ENCODE data around the gene IL32.
"Not testable (repeated sequence)": the region's sequence is repeated elsewhere in the genome, so short reads cannot be mapped to it uniquely, and the experiment has no call there.

The IL32 gene

DNA sequence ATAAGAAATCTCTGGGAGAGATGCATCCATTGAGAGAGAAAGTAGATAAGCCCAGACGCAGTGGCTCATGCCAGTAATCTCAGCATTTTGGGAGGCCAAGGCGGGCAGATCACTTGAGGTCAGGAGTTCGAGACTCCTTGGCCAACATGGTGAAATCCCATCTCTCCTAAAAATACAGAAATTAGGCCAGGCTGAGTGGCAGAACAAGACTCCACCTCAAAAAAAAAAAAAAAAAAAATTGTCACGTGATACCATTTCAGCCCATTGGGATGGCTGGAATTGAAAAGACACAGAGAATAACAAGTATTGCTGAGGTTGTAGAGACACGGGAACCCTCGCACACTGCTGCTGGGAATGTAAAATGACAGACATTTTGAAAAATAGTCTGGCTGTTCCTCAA lies 2.9 kb upstream of the IL32 start:
- H3K4me1 ChIP-seq (ENCODE audit: control insufficient read depth, insufficient read depth, low read length), result peaks cover 16% of the 10 kb centered on the region; the same call in 1 of the 2 replicates
- no peaks in the 10 kb centered on the region for H3K36me3 ChIP-seq (ENCODE audit: control insufficient read depth, insufficient read depth, low read length)
- no peaks in the 10 kb centered on the region for H3K9me3 ChIP-seq (ENCODE audit: control insufficient read depth, insufficient read depth, low read length)
- H3K27me3 ChIP-seq (ENCODE audit: control insufficient read depth, insufficient read depth, low read length), result no peaks in the 10 kb centered on the region; the same call in 1 of the 2 replicates
- H3K9ac ChIP-seq (ENCODE audit: low read depth, low read length), result no peak overlapping the region
- H3K4me3 ChIP-seq (ENCODE audit: low read depth, low read length), result no peak overlapping the region
- no peak overlapping the region for H3K27ac ChIP-seq (ENCODE audit: low read depth, low read length)

DNA sequence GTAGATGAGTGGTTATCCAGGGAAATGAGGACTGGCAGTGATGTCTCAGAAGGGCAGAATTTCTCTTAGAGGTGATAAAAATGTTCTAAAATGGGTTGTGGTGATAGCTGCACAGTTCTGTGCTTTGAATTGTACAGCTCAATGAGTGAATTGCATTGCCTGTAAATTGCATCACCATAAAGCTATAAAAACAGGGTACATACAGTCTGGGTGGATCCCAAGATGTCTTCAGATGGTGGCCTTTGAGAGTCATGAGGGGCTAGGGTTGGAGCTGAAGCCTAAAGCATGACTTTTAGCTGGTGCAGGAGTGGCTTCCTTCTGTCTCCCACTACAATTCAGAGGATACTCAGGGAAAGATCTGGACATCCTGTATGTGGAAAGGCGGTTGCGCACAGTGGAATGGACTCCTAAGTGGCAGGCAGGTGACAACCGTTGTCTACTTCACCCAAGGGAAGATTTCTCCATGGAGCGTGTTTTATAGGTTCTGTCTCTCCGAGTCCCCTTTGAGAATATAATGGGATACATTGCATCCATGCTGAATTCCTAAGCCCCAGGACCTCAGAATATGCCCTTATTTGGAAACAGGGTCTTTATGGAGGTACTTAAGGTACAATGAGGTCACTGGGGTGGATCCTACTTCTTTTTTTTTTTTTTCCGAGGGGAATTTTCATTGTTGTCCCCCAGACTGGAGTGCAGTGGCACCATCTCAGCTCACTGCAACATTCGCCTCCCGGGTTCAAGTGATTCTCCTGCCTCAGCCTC lies 1.6 kb upstream of the IL32 start:
- H3K9me3 ChIP-seq (ENCODE audit: control insufficient read depth, insufficient read depth, low read length), result no peaks in the 10 kb centered on the region

DNA sequence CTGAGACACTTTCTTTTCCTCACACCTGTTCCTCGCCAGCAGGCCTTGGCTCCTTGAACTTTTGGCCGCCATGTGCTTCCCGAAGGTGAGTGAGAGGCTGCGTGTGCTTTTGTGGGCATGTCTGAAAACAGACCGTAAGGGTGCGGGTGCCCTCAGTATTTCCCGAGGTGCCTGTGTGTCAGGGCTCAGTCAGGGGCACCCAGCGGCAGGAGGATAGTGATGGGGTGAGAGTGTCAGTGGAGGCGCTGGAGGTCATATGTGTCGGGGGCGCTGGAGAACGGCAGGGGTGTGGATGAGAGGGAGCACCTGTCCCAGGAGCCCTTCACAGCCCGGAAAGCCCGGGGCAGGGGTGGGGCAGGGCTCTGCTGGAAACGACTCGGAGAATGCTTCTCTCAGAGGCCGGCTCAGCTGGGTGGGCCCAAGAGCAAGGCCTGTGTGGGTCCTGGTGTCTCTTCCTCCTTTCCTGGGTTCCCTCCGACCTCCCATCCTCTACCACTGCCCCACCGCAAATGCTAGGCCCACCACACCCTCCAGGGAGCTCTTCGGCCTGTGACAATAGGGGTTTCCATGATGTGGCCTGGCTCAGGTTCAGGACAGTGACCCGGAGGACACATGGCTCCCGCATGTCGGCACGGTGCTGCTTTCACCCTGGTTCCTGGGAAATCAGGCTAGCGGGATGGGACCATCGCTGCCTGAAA lies 451 bp downstream of the IL32 start:
- H3K36me3 ChIP-seq (ENCODE audit: control insufficient read depth, insufficient read depth, low read length), result no peaks in the 10 kb centered on the region
- no peak overlapping the region for H3K4me3 ChIP-seq (ENCODE audit: low read depth, low read length)
- no peak overlapping the region for H3K9ac ChIP-seq (ENCODE audit: low read depth, low read length)
- H3K4me1 ChIP-seq (ENCODE audit: control insufficient read depth, insufficient read depth, low read length), result peaks cover 9% of the 10 kb centered on the region; the same call in 1 of the 2 replicates
- no peak overlapping the region for H3K27ac ChIP-seq (ENCODE audit: low read depth, low read length)
- H3K9me3 ChIP-seq (ENCODE audit: control insufficient read depth, insufficient read depth, low read length), result no peaks in the 10 kb centered on the region
- H3K27me3 ChIP-seq (ENCODE audit: control insufficient read depth, insufficient read depth, low read length), result no peaks in the 10 kb centered on the region

More for the DNA sequence above, 1.6 kb upstream of the IL32 start:
- no peak overlapping the region; the same call in 1 of the 2 replicates for H3K9ac ChIP-seq (ENCODE audit: low read depth, low read length)
- no peaks in the 10 kb centered on the region for H3K36me3 ChIP-seq (ENCODE audit: control insufficient read depth, insufficient read depth, low read length)
- no peak overlapping the region for H3K4me3 ChIP-seq (ENCODE audit: low read depth, low read length)
- peak overlapping the region; percentile 37 for H3K27ac ChIP-seq (ENCODE audit: low read depth, low read length)
- H3K4me1 ChIP-seq (ENCODE audit: control insufficient read depth, insufficient read depth, low read length), result peaks cover 16% of the 10 kb centered on the region; the same call in 1 of the 2 replicates
- no peaks in the 10 kb centered on the region; the same call in 1 of the 2 replicates for H3K27me3 ChIP-seq (ENCODE audit: control insufficient read depth, insufficient read depth, low read length)

DNA sequence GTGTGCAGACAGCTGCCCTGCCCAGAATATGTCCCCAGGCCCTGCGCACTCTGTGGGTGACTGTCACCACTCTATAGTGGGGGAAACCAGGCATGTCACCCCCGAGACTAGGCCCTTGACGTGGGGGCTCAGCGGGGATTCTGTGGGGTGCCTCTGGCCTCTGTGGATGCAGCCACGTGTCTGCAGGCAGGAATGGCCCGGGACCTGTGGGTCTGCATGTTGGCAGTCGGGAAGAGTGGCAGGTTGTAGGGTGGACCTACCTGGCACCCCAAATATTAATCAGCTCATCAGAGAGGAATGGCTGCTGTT lies 954 bp downstream of the IL32 start:
- H3K27ac ChIP-seq (ENCODE audit: low read depth, low read length), result no peak overlapping the region
- peaks cover 9% of the 10 kb centered on the region; the same call in 1 of the 2 replicates for H3K4me1 ChIP-seq (ENCODE audit: control insufficient read depth, insufficient read depth, low read length)
- no peaks in the 10 kb centered on the region for H3K27me3 ChIP-seq (ENCODE audit: control insufficient read depth, insufficient read depth, low read length)
- no peak overlapping the region for H3K4me3 ChIP-seq (ENCODE audit: low read depth, low read length)
- no peaks in the 10 kb centered on the region for H3K36me3 ChIP-seq (ENCODE audit: control insufficient read depth, insufficient read depth, low read length)
- H3K9me3 ChIP-seq (ENCODE audit: control insufficient read depth, insufficient read depth, low read length), result no peaks in the 10 kb centered on the region
- no peak overlapping the region for H3K9ac ChIP-seq (ENCODE audit: low read depth, low read length)

DNA sequence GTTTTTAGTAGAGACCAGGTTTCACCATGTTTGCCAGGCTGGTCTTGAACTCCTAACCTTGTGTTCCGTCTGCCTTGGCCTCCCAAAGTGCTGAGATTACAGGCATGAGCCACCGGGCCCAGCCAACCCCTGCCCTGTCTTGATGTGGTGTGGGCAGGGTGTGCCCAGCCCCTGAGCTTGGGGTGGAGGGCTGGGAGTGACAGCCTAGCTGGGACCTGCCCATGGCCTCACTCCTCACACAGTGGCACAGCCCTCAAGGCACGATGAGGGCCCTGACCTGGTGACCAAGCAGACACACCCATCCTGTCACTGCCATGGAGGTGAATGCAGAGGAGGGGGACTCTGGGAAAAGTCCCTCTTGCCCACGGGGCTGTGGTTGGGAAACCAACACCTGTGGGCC lies 3.0 kb downstream of the IL32 start:
- Histone ChIP-seq H3K4me1 (ENCODE audit: control insufficient read depth, insufficient read depth, low read length) (peaks cover 9% of the 10 kb centered on the region; the same call in 1 of the 2 replicates), H3K27me3 (ENCODE audit: control insufficient read depth, insufficient read depth, low read length) (no peaks in the 10 kb centered on the region), H3K36me3 (ENCODE audit: control insufficient read depth, insufficient read depth, low read length) (no peaks in the 10 kb centered on the region), H3K27ac (ENCODE audit: low read depth, low read length) (no peak overlapping the region), H3K4me3 (ENCODE audit: low read depth, low read length) (no peak overlapping the region), H3K9ac (ENCODE audit: low read depth, low read length) (no peak overlapping the region), H3K9me3 (ENCODE audit: control insufficient read depth, insufficient read depth, low read length) (no peaks in the 10 kb centered on the region)

DNA sequence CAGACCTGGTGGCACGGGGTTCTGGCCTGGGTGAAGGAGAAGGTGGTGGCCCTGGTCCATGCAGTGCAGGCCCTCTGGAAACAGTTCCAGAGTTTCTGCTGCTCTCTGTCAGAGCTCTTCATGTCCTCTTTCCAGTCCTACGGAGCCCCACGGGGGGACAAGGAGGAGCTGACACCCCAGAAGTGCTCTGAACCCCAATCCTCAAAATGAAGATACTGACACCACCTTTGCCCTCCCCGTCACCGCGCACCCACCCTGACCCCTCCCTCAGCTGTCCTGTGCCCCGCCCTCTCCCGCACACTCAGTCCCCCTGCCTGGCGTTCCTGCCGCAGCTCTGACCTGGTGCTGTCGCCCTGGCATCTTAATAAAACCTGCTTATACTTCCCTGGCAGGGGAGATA lies 3.7 kb downstream of the IL32 start:
- not testable (repeated sequence) for H3K36me3 ChIP-seq (ENCODE audit: control insufficient read depth, insufficient read depth, low read length); H3K27me3 ChIP-seq (ENCODE audit: control insufficient read depth, insufficient read depth, low read length); H3K9ac ChIP-seq (ENCODE audit: low read depth, low read length); H3K27ac ChIP-seq (ENCODE audit: low read depth, low read length); H3K9me3 ChIP-seq (ENCODE audit: control insufficient read depth, insufficient read depth, low read length); H3K4me1 ChIP-seq (ENCODE audit: control insufficient read depth, insufficient read depth, low read length); H3K4me3 ChIP-seq (ENCODE audit: low read depth, low read length)

DNA sequence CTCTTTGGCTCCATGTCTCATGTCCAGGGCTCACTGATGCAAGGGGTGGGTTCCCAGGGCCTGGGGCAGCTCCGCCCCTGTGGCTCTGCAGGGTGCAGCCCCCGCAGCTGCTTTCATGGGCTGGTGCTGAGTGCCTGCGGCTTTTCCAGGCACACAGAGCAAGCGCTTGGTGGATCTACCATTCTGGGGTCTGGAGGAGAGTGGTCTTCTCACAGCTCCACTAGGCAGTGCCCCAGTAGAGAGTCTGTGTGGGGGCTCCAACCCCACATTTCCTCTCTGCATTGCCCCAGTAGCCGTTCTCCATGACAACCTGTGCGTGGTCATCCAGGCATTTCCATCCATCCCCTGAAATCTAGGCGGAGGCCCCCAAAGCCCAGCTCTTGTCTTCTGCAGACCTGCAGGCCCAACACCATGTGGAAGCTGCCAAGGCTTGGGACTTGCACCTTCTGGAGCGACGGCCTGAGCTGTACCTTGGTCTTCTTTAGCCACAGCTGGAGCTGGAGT lies 5.2 kb downstream of the IL32 start:
- no peaks in the 10 kb centered on the region for H3K36me3 ChIP-seq (ENCODE audit: control insufficient read depth, insufficient read depth, low read length)
- no peaks in the 10 kb centered on the region for H3K27me3 ChIP-seq (ENCODE audit: control insufficient read depth, insufficient read depth, low read length)
- H3K9me3 ChIP-seq (ENCODE audit: control insufficient read depth, insufficient read depth, low read length), result no peaks in the 10 kb centered on the region
- H3K9ac ChIP-seq (ENCODE audit: low read depth, low read length), result no peak overlapping the region
- H3K27ac ChIP-seq (ENCODE audit: low read depth, low read length), result no peak overlapping the region
- H3K4me3 ChIP-seq (ENCODE audit: low read depth, low read length), result no peak overlapping the region
- peaks cover under 1% of the 10 kb centered on the region; the same call in 1 of the 2 replicates for H3K4me1 ChIP-seq (ENCODE audit: control insufficient read depth, insufficient read depth, low read length)

DNA sequence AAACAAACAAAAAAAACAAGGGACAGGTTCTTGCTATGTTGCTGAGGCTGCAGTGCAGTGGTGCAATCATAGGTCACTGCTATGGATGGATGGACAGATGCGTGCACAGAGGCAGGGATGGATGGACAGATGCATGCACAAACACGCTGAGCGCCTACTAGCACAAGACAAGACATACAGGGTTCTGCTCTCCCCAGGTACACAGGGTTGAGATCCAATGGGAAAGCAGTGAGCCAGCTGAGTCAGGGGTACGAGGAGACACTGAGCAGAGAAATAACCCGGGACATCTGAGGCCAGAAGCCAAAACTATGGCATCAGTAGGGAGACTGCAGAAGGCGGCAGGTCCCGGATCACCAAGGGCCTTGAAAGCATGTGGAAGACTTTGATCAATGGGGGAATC lies 6.2 kb downstream of the IL32 start:
- no peak overlapping the region for H3K9ac ChIP-seq (ENCODE audit: low read depth, low read length)
- no peaks in the 10 kb centered on the region for H3K27me3 ChIP-seq (ENCODE audit: control insufficient read depth, insufficient read depth, low read length)
- H3K27ac ChIP-seq (ENCODE audit: low read depth, low read length), result no peak overlapping the region
- H3K4me3 ChIP-seq (ENCODE audit: low read depth, low read length), result no peak overlapping the region
- no peaks in the 10 kb centered on the region for H3K36me3 ChIP-seq (ENCODE audit: control insufficient read depth, insufficient read depth, low read length)
- H3K4me1 ChIP-seq (ENCODE audit: control insufficient read depth, insufficient read depth, low read length), result no peaks in the 10 kb centered on the region
- no peaks in the 10 kb centered on the region for H3K9me3 ChIP-seq (ENCODE audit: control insufficient read depth, insufficient read depth, low read length)

DNA sequence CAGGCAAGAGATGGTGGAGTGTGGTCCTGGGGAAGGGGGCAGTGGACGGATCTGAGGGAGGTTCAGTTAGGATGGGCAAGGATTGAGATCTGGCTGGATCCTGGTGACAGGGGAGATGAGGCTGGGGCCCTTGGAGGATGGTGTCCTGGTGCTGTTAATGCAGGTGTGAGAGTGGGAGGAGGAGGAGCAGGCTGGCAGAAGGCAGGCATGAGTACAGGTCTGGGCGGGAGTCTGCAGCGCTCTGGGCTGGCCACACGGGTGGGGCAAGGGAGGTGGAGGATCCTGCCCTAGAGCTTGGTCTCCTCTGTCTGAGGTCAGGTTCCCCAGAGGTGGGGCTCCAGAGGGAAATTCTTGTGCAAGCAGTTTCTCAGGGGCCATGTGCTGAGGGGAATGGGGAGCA lies 6.7 kb downstream of the IL32 start:
- H3K27ac ChIP-seq (ENCODE audit: low read depth, low read length); H3K27me3 ChIP-seq (ENCODE audit: control insufficient read depth, insufficient read depth, low read length); H3K9ac ChIP-seq (ENCODE audit: low read depth, low read length); H3K4me3 ChIP-seq (ENCODE audit: low read depth, low read length); H3K4me1 ChIP-seq (ENCODE audit: control insufficient read depth, insufficient read depth, low read length); H3K36me3 ChIP-seq (ENCODE audit: control insufficient read depth, insufficient read depth, low read length); H3K9me3 ChIP-seq (ENCODE audit: control insufficient read depth, insufficient read depth, low read length): not testable (repeated sequence)

DNA sequence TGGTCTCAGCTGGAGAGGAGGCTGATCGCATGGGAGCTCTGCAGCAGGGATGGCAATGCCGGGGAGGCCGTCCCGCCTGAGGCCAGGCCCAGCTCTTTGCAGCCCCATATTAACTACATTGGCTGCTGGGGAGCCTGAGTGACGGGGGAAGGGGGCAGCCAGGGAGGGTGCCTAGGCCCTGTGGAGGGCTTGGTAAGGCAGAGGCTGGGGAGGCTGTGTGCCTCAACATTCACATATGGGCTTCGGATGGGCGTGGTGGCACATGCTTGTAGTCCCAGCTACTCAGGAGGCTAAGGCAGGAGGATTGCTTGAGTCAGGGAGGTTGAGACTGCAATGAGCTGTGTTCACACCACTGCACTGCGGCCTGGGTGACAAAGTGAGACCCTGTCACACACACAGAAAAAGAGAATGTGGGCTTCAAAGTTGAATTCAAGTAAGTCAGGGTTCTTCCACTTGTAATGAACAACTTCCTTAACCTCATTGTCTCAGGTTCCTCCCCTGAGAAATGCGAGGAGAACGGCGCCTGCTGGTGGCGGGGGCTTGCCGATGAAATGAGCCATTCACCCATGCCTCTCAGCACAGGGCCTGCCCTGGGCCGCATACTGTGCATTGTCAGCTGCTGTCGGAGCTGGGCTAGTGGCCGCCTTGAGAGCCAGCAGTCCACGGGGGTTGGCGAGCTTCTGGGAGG lies 7.3 kb downstream of the IL32 start:
- not testable (repeated sequence) for H3K27me3 ChIP-seq (ENCODE audit: control insufficient read depth, insufficient read depth, low read length); H3K9ac ChIP-seq (ENCODE audit: low read depth, low read length); H3K9me3 ChIP-seq (ENCODE audit: control insufficient read depth, insufficient read depth, low read length); H3K36me3 ChIP-seq (ENCODE audit: control insufficient read depth, insufficient read depth, low read length); H3K4me1 ChIP-seq (ENCODE audit: control insufficient read depth, insufficient read depth, low read length); H3K4me3 ChIP-seq (ENCODE audit: low read depth, low read length); H3K27ac ChIP-seq (ENCODE audit: low read depth, low read length)

DNA sequence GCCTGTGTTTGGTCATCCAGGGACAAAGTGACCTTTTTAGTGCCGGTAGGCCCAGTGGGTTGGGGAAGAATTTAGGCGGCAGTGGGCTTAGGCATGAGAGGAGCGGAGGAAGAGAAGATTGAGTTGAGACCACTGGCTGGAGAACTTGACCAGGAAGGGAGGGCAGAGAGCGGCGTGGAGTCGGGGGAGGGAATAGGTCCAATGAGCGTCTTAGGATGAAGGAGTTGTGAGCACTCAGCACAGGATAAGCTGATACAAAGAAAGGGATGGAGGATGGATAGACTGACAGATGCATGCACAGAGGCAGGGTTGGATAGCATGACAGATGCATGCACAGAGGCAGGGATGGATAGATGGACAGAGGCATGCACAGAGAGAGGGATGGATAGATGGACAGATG lies 8.0 kb downstream of the IL32 start:
- Histone ChIP-seq H3K36me3 (ENCODE audit: control insufficient read depth, insufficient read depth, low read length) (no peaks in the 10 kb centered on the region), H3K4me1 (ENCODE audit: control insufficient read depth, insufficient read depth, low read length) (peaks cover 8% of the 10 kb centered on the region), H3K9me3 (ENCODE audit: control insufficient read depth, insufficient read depth, low read length) (no peaks in the 10 kb centered on the region), H3K4me3 (ENCODE audit: low read depth, low read length) (no peak overlapping the region), H3K27ac (ENCODE audit: low read depth, low read length) (no peak overlapping the region), H3K9ac (ENCODE audit: low read depth, low read length) (no peak overlapping the region), H3K27me3 (ENCODE audit: control insufficient read depth, insufficient read depth, low read length) (no peaks in the 10 kb centered on the region)
